Suprapubic skin (tissue), 4 donors: ENCODE measurements around the gene BLOC1S4.

Experiments
- CTCF ChIP-seq, 2 donors: fragments of 200-600 bp in 1 of 2; fragments of 450-650 bp in 1 of 2; sonication (generic) in 1 of 2; IDR thresholded peaks; one replicate each; pipeline ENCODE4 v1.5.1; 2016 to 2019; ENCODE audit warnings: antibody characterized with exemption in 2 of 2, mild to moderate bottlenecking in 1 of 2, moderate library complexity in 1 of 2
- EP300 ChIP-seq: sonication (generic); formaldehyde crosslinking; IDR thresholded peaks from one replicate; pipeline ENCODE4 v1.6.1; 2017; ENCODE audit warnings: antibody characterized with exemption
- POLR2A ChIP-seq, 2 donors: fragments of 450-650 bp; IDR thresholded peaks; one replicate each; pipeline ENCODE4 v1.6.1; 2017; ENCODE audit warnings: antibody characterized with exemption in 2 of 2, mild to moderate bottlenecking in 2 of 2, moderate library complexity in 2 of 2
- POLR2AphosphoS5 ChIP-seq, 3 donors: sonication (generic); formaldehyde crosslinking; IDR thresholded peaks; one replicate each; pipeline ENCODE4 v1.6.1; 2017; ENCODE audit warnings: antibody characterized with exemption in 3 of 3

- TF ChIP-seq POLR2A (IDR thresholded peaks at IDR 0.05) (no peak), CTCF (IDR thresholded peaks at IDR 0.05) (no peak), EP300 (no peak), POLR2AphosphoS5 (IDR thresholded peaks at IDR 0.05) (no peak)
Measured at GRCh38 chr4:6706173-6706572, 9.8 kb upstream of the BLOC1S4 start.
